Astrocyte (in vitro differentiated cells and primary cell): ENCODE results near the gene NCOA3.

Experiments
- CTCF ChIP-seq: IDR thresholded peaks from 2 replicates; pipeline ENCODE4 v1.5.1; 2011; ENCODE audit warnings: low read depth, mild to moderate bottlenecking, inconsistent platforms, low read length, moderate library complexity; ENCODE audit not compliant: insufficient read depth
- EZH2 ChIP-seq: IDR thresholded peaks from 2 replicates; pipeline ENCODE4 v1.6.1; 2012; ENCODE audit warnings: mild to moderate bottlenecking, low read length, inconsistent platforms; ENCODE audit not compliant: insufficient read depth

- no peak for TF ChIP-seq CTCF
- TF ChIP-seq EZH2 = no peak
Measured at GRCh38 chr20:47606414-47606982, 104.8 kb downstream of the NCOA3 start.
